ENCODE results near the gene MARCHF9. TPM values are rescaled to one million over a fixed set of nuclear protein-coding genes. Genes with fewer than 3 reads are reported as not detected.
A peak's percentile ranks its signal among the peaks of the same experiment; 100 is the strongest.
"Not testable (repeated sequence)": the region's sequence is repeated elsewhere in the genome, so short reads cannot be mapped to it uniquely, and the experiment has no call there.

Gene MARCHF9, protein sequence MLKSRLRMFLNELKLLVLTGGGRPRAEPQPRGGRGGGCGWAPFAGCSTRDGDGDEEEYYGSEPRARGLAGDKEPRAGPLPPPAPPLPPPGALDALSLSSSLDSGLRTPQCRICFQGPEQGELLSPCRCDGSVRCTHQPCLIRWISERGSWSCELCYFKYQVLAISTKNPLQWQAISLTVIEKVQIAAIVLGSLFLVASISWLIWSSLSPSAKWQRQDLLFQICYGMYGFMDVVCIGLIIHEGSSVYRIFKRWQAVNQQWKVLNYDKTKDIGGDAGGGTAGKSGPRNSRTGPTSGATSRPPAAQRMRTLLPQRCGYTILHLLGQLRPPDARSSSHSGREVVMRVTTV
- 2.6 and 3.5 TPM in 2 replicates for total RNA-seq

DNA sequence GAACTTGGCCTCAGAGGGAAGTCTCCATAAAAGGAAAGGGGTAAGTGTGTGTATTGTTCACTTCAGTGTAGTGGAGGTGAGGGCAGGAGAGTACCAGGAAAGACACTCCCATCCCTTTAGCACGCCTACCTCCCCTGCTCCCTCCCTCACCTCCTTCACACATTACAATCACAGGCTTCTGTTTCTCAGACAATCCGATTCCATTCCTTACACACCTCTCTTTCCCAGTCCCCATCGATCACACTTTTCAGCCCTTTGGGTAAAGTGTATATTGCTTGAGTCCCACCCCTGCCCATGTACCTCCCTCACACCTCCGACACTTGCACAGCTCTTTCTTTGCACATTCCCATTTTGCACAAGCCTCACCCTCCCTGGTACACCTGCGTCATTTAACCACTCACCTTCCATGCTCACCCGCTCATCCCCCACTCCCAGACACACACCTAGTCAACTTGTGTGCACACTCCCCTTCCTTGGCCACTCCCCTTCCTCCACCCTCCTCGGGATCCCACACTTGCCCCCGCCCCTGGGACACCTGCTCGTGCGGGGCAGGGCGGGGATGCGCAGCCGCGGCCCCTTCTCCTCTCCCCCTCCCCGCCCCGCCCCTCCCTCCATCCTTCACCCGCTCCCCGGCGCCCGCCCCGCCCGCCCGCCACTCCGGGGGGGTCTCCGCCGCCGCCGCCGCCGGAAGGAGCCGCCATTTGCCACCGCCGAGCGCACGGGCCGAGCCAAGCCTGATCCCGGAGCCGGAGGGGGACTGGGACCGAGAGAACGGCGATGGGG is at the start of gene MARCHF9:
MARCHF9 (plus strand) TSS at position 693 of the 783 bp plus-strand sequence. CDS start 426 bp downstream, outside the sequence.
- TF ChIP-seq, protein P1, sequence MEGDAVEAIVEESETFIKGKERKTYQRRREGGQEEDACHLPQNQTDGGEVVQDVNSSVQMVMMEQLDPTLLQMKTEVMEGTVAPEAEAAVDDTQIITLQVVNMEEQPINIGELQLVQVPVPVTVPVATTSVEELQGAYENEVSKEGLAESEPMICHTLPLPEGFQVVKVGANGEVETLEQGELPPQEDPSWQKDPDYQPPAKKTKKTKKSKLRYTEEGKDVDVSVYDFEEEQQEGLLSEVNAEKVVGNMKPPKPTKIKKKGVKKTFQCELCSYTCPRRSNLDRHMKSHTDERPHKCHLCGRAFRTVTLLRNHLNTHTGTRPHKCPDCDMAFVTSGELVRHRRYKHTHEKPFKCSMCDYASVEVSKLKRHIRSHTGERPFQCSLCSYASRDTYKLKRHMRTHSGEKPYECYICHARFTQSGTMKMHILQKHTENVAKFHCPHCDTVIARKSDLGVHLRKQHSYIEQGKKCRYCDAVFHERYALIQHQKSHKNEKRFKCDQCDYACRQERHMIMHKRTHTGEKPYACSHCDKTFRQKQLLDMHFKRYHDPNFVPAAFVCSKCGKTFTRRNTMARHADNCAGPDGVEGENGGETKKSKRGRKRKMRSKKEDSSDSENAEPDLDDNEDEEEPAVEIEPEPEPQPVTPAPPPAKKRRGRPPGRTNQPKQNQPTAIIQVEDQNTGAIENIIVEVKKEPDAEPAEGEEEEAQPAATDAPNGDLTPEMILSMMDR (IDR thresholded peaks at IDR 0.05; ENCODE audit: insufficient read depth, low read depth, low read length): no peak
- no peak for DNase-seq (ENCODE audit: low read depth)
- H3K4me3 ChIP-seq (ENCODE audit: low read depth, low read length): peak within 1 kb of the TSS; percentile 59

DNA sequence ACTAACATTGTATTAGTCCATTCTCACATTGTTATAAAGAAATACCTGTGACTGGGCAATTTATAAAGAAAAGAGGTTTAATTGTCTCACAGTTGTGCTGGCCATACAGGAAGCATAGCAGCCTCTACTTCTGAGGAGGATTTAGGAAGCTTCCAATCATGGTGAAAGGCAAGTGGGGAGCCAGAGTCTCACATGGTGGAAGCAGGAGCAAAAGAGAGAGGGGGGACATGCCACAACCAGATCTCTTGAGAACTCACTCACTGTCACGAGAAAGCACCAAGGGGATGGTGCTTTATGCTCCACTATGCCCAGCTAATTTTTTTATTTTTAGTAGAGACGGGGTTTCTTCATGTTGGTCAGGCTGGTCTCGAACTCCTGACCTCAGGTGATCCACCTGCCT is 47.7 kb upstream of the MARCHF9 start:
- DNase-seq (ENCODE audit: low read depth): no peak
- TF ChIP-seq, protein P1 (IDR thresholded peaks at IDR 0.05; ENCODE audit: insufficient read depth, low read depth, low read length): no peak
- H3K4me3 ChIP-seq (ENCODE audit: low read depth, low read length): no peak overlapping the region

DNA sequence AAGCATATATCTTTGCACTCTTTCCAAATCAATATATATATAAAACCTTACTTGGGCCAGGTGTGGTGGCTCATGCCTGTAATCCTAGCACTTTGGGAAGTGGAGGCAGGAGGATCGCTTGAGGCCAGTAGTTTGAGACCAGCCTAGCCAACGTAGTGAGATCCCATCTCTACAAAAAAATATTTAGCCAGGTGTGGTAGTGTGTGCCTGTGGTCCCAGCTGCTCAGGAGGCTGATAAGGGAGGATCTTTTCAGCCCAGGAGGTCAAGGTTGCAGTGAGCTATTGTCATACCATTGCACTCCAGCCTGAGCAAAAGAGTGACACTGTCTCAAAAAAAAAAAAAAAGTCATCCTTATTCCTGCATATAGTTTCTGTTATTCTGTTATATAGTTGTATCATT is 46.6 kb upstream of the MARCHF9 start:
- TF ChIP-seq, protein P1 (IDR thresholded peaks at IDR 0.05; ENCODE audit: insufficient read depth, low read depth, low read length): no peak
- H3K4me3 ChIP-seq (ENCODE audit: low read depth, low read length): no peak overlapping the region
- no peak for DNase-seq (ENCODE audit: low read depth)

DNA sequence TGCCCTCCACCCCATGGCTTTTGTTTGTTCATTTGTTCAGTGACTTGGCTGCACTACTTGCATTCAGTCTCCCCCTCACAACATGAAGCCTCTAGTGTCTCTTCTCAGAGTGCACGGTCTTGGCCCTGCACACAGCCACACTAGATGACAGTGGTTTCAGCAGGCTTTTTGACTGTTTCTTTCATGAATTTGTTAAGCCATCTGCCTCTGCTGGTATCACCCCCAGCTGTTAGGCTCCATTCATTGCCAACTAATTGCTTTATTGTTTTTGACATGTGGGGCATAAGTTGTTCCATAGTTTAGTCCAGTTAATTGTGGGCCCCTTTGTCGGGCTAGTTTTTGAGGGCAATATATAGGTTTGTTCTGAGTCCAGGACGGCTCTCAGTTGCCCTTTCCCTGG is 42.2 kb upstream of the MARCHF9 start:
- H3K4me3 ChIP-seq (ENCODE audit: low read depth, low read length): no peak overlapping the region
- TF ChIP-seq, protein P1 (IDR thresholded peaks at IDR 0.05; ENCODE audit: insufficient read depth, low read depth, low read length): no peak
- no peak for DNase-seq (ENCODE audit: low read depth)

DNA sequence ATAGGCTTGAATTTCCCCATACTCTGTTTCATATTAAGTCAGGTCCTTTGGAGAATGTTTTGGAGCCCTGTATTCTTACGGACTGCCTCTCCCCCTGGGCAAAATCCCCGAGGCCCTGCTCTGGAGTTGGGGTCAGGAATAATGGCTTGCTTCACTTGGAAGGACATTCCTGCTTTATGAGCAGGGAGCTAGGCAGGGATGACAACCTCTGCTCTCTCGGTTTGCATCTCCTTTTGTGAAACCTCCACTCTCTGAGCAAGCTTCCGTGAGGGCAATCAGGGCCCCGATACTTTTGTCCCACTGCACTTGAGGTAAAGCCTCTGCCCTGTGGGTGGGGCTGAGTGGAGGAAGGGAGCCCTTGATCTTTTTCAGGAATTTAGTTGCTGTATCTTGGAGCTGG is 41.7 kb upstream of the MARCHF9 start:
- DNase-seq (ENCODE audit: low read depth): no peak
- no peak overlapping the region for H3K4me3 ChIP-seq (ENCODE audit: low read depth, low read length)
- TF ChIP-seq, protein P1 (IDR thresholded peaks at IDR 0.05; ENCODE audit: insufficient read depth, low read depth, low read length): no peak

DNA sequence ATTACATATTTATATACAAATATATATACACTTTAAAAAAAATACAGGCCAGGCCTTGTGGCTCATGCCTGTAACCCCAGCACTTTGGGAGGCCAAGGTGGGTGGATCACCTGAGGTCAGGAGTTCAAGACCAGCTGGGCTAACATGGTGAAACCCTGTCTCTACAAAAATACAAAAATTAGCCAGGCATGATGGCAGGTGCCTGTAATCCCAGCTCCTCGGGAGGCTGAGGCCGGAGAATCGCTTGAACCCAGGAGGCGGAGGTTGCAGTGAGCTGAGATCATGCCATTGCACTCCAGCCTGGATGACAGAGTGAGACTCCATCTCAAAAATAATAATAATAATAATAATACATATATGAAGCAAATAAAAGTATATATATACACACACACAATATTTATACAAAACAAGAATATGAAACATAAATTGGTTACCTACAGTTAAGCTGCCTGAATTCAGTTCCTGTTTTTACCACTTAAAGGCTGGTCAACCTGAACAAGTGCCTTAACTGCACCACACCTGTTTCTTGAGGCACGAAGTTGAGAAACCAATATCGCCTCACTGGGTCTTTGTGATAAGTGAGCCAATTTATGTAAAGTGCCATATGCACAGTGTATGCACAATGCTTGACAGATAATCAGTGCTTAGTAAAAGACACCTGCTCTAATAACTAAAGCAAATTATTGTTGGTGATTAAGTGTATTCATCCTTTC is 39.7 kb upstream of the MARCHF9 start:
- not testable (repeated sequence) for DNase-seq (ENCODE audit: low read depth); H3K4me3 ChIP-seq (ENCODE audit: low read depth, low read length)

DNA sequence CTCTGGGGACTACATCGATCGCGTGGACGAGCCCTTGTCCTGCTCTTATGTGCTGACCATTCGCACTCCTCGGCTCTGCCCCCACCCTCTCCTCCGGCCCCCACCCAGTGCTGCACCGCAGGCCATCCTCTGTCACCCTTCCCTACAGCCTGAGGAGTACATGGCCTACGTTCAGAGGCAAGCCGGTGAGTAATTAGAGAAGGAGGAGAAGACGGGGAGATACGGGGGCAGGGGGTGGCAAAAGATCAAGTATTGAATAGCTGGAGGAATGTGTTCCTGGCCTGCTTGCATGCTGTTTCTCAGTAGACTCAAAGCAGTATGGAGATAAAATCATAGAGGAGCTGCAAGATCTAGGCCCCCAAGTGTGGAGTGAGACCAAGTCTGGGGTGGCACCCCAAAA is 39.1 kb upstream of the MARCHF9 start:
- no peak for DNase-seq (ENCODE audit: low read depth)
- TF ChIP-seq, protein P1 (IDR thresholded peaks at IDR 0.05; ENCODE audit: insufficient read depth, low read depth, low read length): no peak
- H3K4me3 ChIP-seq (ENCODE audit: low read depth, low read length): no peak overlapping the region
